CD14-positive monocyte (primary cell): ENCODE results near the gene ZFYVE28. TPM values are rescaled to one million over a fixed set of nuclear protein-coding genes. Genes with fewer than 3 reads are reported as not detected.
"Not testable (repeated sequence)": the region's sequence is repeated elsewhere in the genome, so short reads cannot be mapped to it uniquely, and the experiment has no call there.

ENCODE experiments used
- DNase-seq, 3 donors: peaks; one replicate each; pipeline ENCODE4 v3.0.0-alpha.2; 2011 to 2022
- H2AFZ ChIP-seq: 2 replicates; pipeline ENCODE4 v1.6.0; 2012; ENCODE audit warnings: mild to moderate bottlenecking, low read depth, low read length, inconsistent platforms; ENCODE audit not compliant: insufficient read depth, poor library complexity, severe bottlenecking
- H3K27ac ChIP-seq, 2 donors: 1 replicate in 1 of 2; 2 replicates in 1 of 2; pipeline ENCODE4 v1.5.1; 2012 to 2013; ENCODE audit warnings: low read length in 2 of 2, control low read depth in 1 of 2, inconsistent platforms in 1 of 2, low read depth in 1 of 2, mild to moderate bottlenecking in 1 of 2
- H3K27me3 ChIP-seq, 2 donors: one replicate each; pipeline versions ENCODE4 v1.6.0 to v1.6.1; 2011 to 2013; ENCODE audit warnings: low read length in 2 of 2; ENCODE audit not compliant: control insufficient read depth in 2 of 2, insufficient read depth in 2 of 2
- H3K36me3 ChIP-seq, 2 donors: replicated peaks in 1 of 2; 1 replicate in 1 of 2; 2 replicates in 1 of 2; pipeline versions ENCODE4 v1.5.1 to v1.6.1; 2012 to 2013; ENCODE audit warnings: low read length in 2 of 2, control low read depth in 1 of 2, inconsistent platforms in 1 of 2, mild to moderate bottlenecking in 1 of 2; ENCODE audit not compliant: insufficient read depth in 2 of 2, control insufficient read depth in 1 of 2
- H3K4me1 ChIP-seq, 2 donors: 1 replicate in 1 of 2; 2 replicates in 1 of 2; pipeline versions ENCODE4 v1.5.1 to v1.6.1; 2012 to 2013; ENCODE audit warnings: low read length in 2 of 2, control low read depth in 1 of 2, inconsistent platforms in 1 of 2, mild to moderate bottlenecking in 1 of 2, moderate library complexity in 1 of 2; ENCODE audit not compliant: insufficient read depth in 2 of 2, control insufficient read depth in 1 of 2
- H3K4me2 ChIP-seq: replicated peaks from 2 replicates; pipeline ENCODE3; 2012; ENCODE audit warnings: low read length, moderate library complexity, mild to moderate bottlenecking; ENCODE audit not compliant: poor library complexity, severe bottlenecking; ENCODE audit errors: extremely low read depth
- H3K4me3 ChIP-seq, 3 experiments: fragments of 200-600 bp in 1 of 3; sonication (generic) in 1 of 3; replicated peaks in 1 of 3; 1 replicate in 2 of 3; 2 replicates in 1 of 3; pipeline ENCODE4 v1.5.1; 2011 to 2013; ENCODE audit warnings: low read length in 3 of 3, mild to moderate bottlenecking in 3 of 3, control low read depth in 2 of 3, low read depth in 2 of 3, inconsistent platforms in 1 of 3, moderate library complexity in 1 of 3
- H3K79me2 ChIP-seq: 2 replicates; pipeline ENCODE4 v1.6.0; 2012; ENCODE audit warnings: mild to moderate bottlenecking, control low read depth, inconsistent platforms, low read length, moderate library complexity; ENCODE audit not compliant: insufficient read depth
- H3K9ac ChIP-seq: 2 replicates; pipeline ENCODE4 v1.6.0; 2017; ENCODE audit warnings: low read length, mild to moderate bottlenecking; ENCODE audit not compliant: insufficient read depth, poor library complexity, severe bottlenecking
- H3K9me3 ChIP-seq, 2 donors: replicated peaks in 1 of 2; 1 replicate in 1 of 2; 2 replicates in 1 of 2; pipeline versions ENCODE4 v1.5.1 to v1.6.1; 2012 to 2013; ENCODE audit warnings: low read length in 2 of 2, control low read depth in 1 of 2; ENCODE audit not compliant: control insufficient read depth in 1 of 2, insufficient read depth in 1 of 2
- H4K20me1 ChIP-seq: 2 replicates; pipeline ENCODE4 v1.6.0; 2012; ENCODE audit warnings: mild to moderate bottlenecking, low read length, control low read depth, moderate library complexity; ENCODE audit not compliant: insufficient read depth
- H3K27ac Mint-ChIP-seq, 7 donors: one replicate each; pipeline ENCODE4 v1.8.0; 2020; ENCODE audit warnings: mild to moderate bottlenecking in 7 of 7, mixed read lengths in 7 of 7, moderate library complexity in 6 of 7, inconsistent platforms in 2 of 7
- H3K27me3 Mint-ChIP-seq, 3 donors: one replicate each; pipeline ENCODE4 v1.8.0; 2021 to 2022; ENCODE audit warnings: low read depth in 3 of 3, mild to moderate bottlenecking in 3 of 3, mixed read lengths in 3 of 3, moderate library complexity in 3 of 3, inconsistent platforms in 1 of 3
- H3K36me3 Mint-ChIP-seq, 2 donors: one replicate each; pipeline ENCODE4 v1.8.0; 2020; ENCODE audit warnings: mixed read lengths in 2 of 2, inconsistent platforms in 1 of 2, mild to moderate bottlenecking in 1 of 2
- H3K4me1 Mint-ChIP-seq: one replicate; pipeline ENCODE4 v1.8.0; 2020; ENCODE audit warnings: mild to moderate bottlenecking, mixed read lengths
- H3K4me3 Mint-ChIP-seq, 2 donors: one replicate each; pipeline ENCODE4 v1.8.0; 2020; ENCODE audit warnings: mild to moderate bottlenecking in 2 of 2, mixed read lengths in 2 of 2, moderate library complexity in 1 of 2
- H3K9me3 Mint-ChIP-seq, 7 donors: one replicate each; pipeline ENCODE4 v1.8.0; 2020 to 2022; ENCODE audit warnings: mixed read lengths in 7 of 7, mild to moderate bottlenecking in 6 of 7, moderate library complexity in 6 of 7, inconsistent platforms in 2 of 7
- WGBS: methylation state at CpG from one replicate; pipeline ENCODE4 v1.1.5; 2013; ENCODE audit warnings: missing lambda C conversion rate; ENCODE audit not compliant: insufficient coverage; 5-methylcytosine and 5-hydroxymethylcytosine counted together
- intact Hi-C, 2 donors: fragments of 100-400 bp; cut with micrococcal nuclease; formaldehyde crosslinking; loops; one replicate each; pipeline versions ENCODE4 v1.15.0 to v1.15.1; 2023
- polyA plus RNA-seq, 3 donors: library from polyadenylated mRNA; depleted of rRNA in 1 of 3; unstranded in 2 of 3; stranded (reverse) in 1 of 3; fragments of 300-500 nt in 2 of 3; fragments of >200 nt in 1 of 3; fragmentation: Illumina TruSeq in 2 of 3; gene quantifications; 1 replicate in 2 of 3; 2 replicates in 1 of 3; pipeline ENCODE4 v1.2.3, GENCODE V29; 2012 to 2021
- TF ChIP-seq, protein P1 (sequence below): fragments of 200-600 bp; IDR thresholded peaks from one replicate; pipeline ENCODE4 v1.8.0; 2022; ENCODE audit warnings: antibody characterized with exemption, mild to moderate bottlenecking

Gene ZFYVE28
- polyA plus RNA-seq, 3 donors, result 1.0 to 4.4 (median 1.1) TPM

- no peaks in the 10 kb centered on the region for H3K36me3 ChIP-seq
- no peaks in the 10 kb centered on the region for H4K20me1 ChIP-seq
- H3K27ac ChIP-seq, result no peak overlapping the region
- no peak overlapping the region for H3K4me3 ChIP-seq
- TF ChIP-seq, protein P1, sequence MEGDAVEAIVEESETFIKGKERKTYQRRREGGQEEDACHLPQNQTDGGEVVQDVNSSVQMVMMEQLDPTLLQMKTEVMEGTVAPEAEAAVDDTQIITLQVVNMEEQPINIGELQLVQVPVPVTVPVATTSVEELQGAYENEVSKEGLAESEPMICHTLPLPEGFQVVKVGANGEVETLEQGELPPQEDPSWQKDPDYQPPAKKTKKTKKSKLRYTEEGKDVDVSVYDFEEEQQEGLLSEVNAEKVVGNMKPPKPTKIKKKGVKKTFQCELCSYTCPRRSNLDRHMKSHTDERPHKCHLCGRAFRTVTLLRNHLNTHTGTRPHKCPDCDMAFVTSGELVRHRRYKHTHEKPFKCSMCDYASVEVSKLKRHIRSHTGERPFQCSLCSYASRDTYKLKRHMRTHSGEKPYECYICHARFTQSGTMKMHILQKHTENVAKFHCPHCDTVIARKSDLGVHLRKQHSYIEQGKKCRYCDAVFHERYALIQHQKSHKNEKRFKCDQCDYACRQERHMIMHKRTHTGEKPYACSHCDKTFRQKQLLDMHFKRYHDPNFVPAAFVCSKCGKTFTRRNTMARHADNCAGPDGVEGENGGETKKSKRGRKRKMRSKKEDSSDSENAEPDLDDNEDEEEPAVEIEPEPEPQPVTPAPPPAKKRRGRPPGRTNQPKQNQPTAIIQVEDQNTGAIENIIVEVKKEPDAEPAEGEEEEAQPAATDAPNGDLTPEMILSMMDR, result no peak
- H3K4me1 ChIP-seq, result no peaks in the 10 kb centered on the region
- H3K79me2 ChIP-seq, result no peaks in the 10 kb centered on the region
- no peaks in the 10 kb centered on the region for H3K36me3 Mint-ChIP-seq
- H3K9me3 ChIP-seq, result no peaks in the 10 kb centered on the region
- H3K27me3 ChIP-seq, result no peaks in the 10 kb centered on the region
- peak overlapping the region in 1 of 7 donors; percentile 18 for H3K27ac Mint-ChIP-seq
- 97% methylated on average over 16 of the region's 30 CpGs for WGBS
- no peaks in the 10 kb centered on the region for H3K9me3 Mint-ChIP-seq
- peaks cover 3% of the 10 kb centered on the region for H3K4me1 Mint-ChIP-seq
- DNase-seq, result no peak
- H2AFZ ChIP-seq, result no peak overlapping the region
- intact Hi-C loops, result no loop called here
- H3K4me3 Mint-ChIP-seq, result no peak overlapping the region
- peaks cover 0 to 5% (median 0%) of the 10 kb centered on the region in 3 donors for H3K27me3 Mint-ChIP-seq
- H3K9ac ChIP-seq, result no peak overlapping the region
- no peak overlapping the region for H3K4me2 ChIP-seq
Observed at GRCh38 chr4:2276581-2277325, 141.7 kb downstream of the ZFYVE28 start.

DNA sequence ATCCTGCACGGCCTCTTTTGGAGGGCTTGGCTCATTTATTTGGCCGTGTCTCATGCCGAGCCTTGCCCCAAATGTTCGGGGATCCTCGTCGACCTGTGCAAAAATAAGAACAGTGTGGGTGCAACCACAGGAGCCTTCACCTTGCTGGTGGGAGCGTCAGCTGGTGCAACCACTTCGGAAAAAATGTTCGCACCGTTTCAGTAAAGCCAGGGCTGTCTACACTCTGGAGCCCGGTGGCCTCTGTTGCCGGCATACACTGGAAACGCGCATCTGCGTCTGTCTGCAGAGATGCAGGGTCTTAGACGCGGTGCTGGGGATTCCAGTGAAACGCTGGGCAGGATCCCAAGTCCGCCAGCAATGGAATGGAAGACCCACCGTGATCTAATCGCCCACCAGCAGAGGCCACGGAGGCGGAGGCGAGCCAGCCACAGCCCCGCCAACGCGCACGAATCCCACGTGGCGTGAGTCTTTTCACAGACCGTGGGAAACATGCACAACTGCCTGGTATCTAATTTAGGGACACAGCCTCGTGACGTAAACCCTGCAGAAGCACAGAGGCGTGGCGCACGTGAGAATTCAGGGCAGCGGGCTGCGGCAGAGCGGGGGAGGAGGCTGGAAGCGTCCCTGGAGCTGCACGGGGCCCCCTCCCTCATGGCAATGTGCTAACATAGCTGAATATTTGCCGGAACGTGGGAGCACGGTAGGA lies 142.7 kb downstream of the ZFYVE28 start:
- intact Hi-C loops, result no loop called here
- no peaks in the 10 kb centered on the region for H3K4me1 Mint-ChIP-seq
- WGBS, result 95% methylated on average over 44 of the region's 44 CpGs
- H3K27me3 ChIP-seq, result no peaks in the 10 kb centered on the region
- H3K27ac Mint-ChIP-seq, result no peak overlapping the region
- H3K79me2 ChIP-seq, result no peaks in the 10 kb centered on the region
- no peaks in the 10 kb centered on the region for H3K9me3 Mint-ChIP-seq
- no peaks in the 10 kb centered on the region for H4K20me1 ChIP-seq
- peaks cover 0 to 1% (median 0%) of the 10 kb centered on the region in 3 donors for H3K27me3 Mint-ChIP-seq
- no peak overlapping the region for H3K4me3 ChIP-seq
- H3K4me2 ChIP-seq, result no peak overlapping the region
- no peaks in the 10 kb centered on the region for H3K36me3 Mint-ChIP-seq
- no peak overlapping the region for H3K9ac ChIP-seq
- H3K4me3 Mint-ChIP-seq, result no peak overlapping the region
- H3K9me3 ChIP-seq, result no peaks in the 10 kb centered on the region
- H2AFZ ChIP-seq, result no peak overlapping the region
- no peaks in the 10 kb centered on the region for H3K36me3 ChIP-seq
- TF ChIP-seq, protein P1, result no peak
- DNase-seq, result no peak
- H3K4me1 ChIP-seq, result no peaks in the 10 kb centered on the region
- no peak overlapping the region for H3K27ac ChIP-seq

GRCh38 chr4:2275044-2275397 lies 143.4 kb downstream of the ZFYVE28 start:
- H3K4me2 ChIP-seq, H3K9ac ChIP-seq, H3K27ac ChIP-seq, H3K9me3 Mint-ChIP-seq, H3K79me2 ChIP-seq, H3K36me3 Mint-ChIP-seq, H3K4me3 ChIP-seq, H3K4me1 ChIP-seq, H4K20me1 ChIP-seq, H3K4me1 Mint-ChIP-seq, H3K36me3 ChIP-seq, H3K27me3 ChIP-seq, DNase-seq, H3K27ac Mint-ChIP-seq, H2AFZ ChIP-seq, intact Hi-C loops, H3K27me3 Mint-ChIP-seq, H3K9me3 ChIP-seq, H3K4me3 Mint-ChIP-seq: not testable (repeated sequence)
- 87% methylated on average over 9 of the region's 10 CpGs for WGBS
